Activated CD8-positive, alpha-beta T cell treated with anti-CD3 and anti-CD28 coated beads for 36 hours (primary cell): Measurements from ENCODE around the gene CYP26C1. TPM values are rescaled to one million over a fixed set of nuclear protein-coding genes. Genes with fewer than 3 reads are reported as not detected.

Source experiments
- ATAC-seq: fragments of 200-7000 bp; cut with Tn5 transposase; one replicate; pipeline ENCODE4 v1.10.0; 2021; ENCODE audit warnings: mild to moderate bottlenecking, moderate library complexity
- CTCF ChIA-PET: fragments of 350-600 bp; sonication (Branson Sonifier 250); formaldehyde crosslinking; loops from one replicate; lab custom pipeline; 2021; ENCODE audit warnings: antibody characterized with exemption; lab: Charles Lee
- POLR2A ChIA-PET: fragments of 350-600 bp; sonication (Branson Sonifier 250); formaldehyde crosslinking; loops from one replicate; lab custom pipeline; 2021; ENCODE audit warnings: antibody characterized with exemption; lab: Charles Lee
- DNase-seq: peaks from one replicate; pipeline ENCODE4 v3.0.0-alpha.2; 2020
- H3K27ac Mint-ChIP-seq: one replicate; pipeline ENCODE4 v1.8.0; 2021; ENCODE audit warnings: mild to moderate bottlenecking, mixed read lengths
- H3K27me3 Mint-ChIP-seq: one replicate; pipeline ENCODE4 v1.8.0; 2021; ENCODE audit warnings: mixed read lengths
- H3K36me3 Mint-ChIP-seq: one replicate; pipeline ENCODE4 v1.8.0; 2021; ENCODE audit warnings: low read depth, mixed read lengths
- H3K4me1 Mint-ChIP-seq: one replicate; pipeline ENCODE4 v1.8.0; 2021; ENCODE audit warnings: low read depth, mixed read lengths
- H3K4me3 Mint-ChIP-seq: one replicate; pipeline ENCODE4 v1.8.0; 2021; ENCODE audit warnings: mild to moderate bottlenecking, moderate library complexity, mixed read lengths
- H3K9me3 Mint-ChIP-seq: one replicate; pipeline ENCODE4 v1.8.0; 2021; ENCODE audit warnings: mixed read lengths
- intact Hi-C: fragments of 100-400 bp; cut with micrococcal nuclease; formaldehyde crosslinking; loops from one replicate; pipeline ENCODE4 v1.10.0; 2022
- total RNA-seq, 2 experiments: library from RNA; stranded (reverse); gene quantifications; one replicate each; pipeline ENCODE4 v1.2.3, GENCODE V29; 2021
- TF ChIP-seq, protein P1 (sequence below): fragments of 200-600 bp; IDR thresholded peaks from one replicate; pipeline ENCODE4 v1.8.0; 2022; ENCODE audit warnings: antibody characterized with exemption, mild to moderate bottlenecking

The CYP26C1 gene
- not detected for total RNA-seq

DNA sequence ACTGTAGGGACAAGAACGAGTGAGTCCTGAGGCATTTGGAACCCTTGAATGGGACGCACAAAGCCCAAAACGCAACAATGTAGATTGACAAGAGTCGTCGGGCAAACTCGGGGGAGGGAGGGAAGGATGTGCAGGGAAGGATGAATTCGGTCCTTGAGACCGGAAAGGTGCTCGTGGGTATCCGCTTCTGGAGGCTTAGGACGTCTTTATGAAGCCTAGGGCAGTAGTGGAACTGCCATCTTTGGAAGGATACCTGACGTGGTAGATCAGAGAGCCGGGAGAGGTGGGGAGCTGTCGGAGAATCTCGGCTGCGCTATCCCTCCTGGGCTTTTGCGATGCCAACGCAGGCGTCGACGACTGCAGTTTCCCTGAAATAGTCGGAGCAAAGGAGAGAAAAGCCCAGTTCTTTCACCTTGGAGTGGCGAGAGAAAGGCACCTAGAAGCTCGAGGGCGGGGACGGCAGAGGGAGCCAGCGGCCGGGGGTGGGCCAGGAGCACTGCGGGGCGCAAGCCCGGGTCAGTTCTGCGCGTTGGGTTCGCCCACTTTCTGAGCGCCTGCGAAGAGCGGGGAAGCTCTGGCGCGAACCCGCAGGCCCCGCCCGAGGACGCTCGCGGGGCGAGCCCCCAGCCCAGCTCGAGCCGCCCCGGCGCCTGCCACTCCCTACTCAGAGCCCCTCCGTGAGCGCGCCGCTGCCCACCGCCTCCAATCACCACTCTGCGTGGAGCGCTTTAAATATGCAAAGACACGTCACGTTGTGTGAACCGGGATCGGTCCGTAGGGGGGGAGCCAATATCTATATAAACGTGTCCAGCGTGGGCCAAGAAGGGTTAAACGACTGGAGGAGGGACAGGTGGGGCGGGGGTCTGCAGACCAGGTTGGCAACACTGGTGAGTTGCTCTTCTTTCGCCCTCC is at the start of gene CYP26C1:
Gene CYP26C1 (plus strand): TSS at position 824 of the 912 bp plus-strand sequence. CDS start 466 bp downstream, outside the sequence.
- no peak within 1 kb of the TSS for H3K27ac Mint-ChIP-seq

GRCh38 chr10:93015722-93016121 is 44.9 kb upstream of the CYP26C1 start:
- Mint-ChIP-seq H3K36me3 (peaks cover 2% of the 10 kb centered on the region), H3K4me3 (no peak overlapping the region), H3K27me3 (no peaks in the 10 kb centered on the region), H3K27ac (no peak overlapping the region), H3K9me3 (no peaks in the 10 kb centered on the region), H3K4me1 (no peaks in the 10 kb centered on the region)
- DNase-seq (no peak), ATAC-seq (no peak)
- CTCF ChIA-PET, result no interaction called here
- TF ChIP-seq, protein P1, sequence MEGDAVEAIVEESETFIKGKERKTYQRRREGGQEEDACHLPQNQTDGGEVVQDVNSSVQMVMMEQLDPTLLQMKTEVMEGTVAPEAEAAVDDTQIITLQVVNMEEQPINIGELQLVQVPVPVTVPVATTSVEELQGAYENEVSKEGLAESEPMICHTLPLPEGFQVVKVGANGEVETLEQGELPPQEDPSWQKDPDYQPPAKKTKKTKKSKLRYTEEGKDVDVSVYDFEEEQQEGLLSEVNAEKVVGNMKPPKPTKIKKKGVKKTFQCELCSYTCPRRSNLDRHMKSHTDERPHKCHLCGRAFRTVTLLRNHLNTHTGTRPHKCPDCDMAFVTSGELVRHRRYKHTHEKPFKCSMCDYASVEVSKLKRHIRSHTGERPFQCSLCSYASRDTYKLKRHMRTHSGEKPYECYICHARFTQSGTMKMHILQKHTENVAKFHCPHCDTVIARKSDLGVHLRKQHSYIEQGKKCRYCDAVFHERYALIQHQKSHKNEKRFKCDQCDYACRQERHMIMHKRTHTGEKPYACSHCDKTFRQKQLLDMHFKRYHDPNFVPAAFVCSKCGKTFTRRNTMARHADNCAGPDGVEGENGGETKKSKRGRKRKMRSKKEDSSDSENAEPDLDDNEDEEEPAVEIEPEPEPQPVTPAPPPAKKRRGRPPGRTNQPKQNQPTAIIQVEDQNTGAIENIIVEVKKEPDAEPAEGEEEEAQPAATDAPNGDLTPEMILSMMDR, result no peak
- POLR2A ChIA-PET, result no interaction called here
- intact Hi-C loops, result no loop called here

More for the DNA sequence above, at the start of gene CYP26C1:
- Mint-ChIP-seq H3K4me3 (no peak within 1 kb of the TSS), H3K9me3 (no peaks in the 10 kb centered on the region), H3K36me3 (peaks cover 13% of the 10 kb centered on the region), H3K27me3 (peaks cover 31% of the 10 kb centered on the region), H3K4me1 (peaks cover 18% of the 10 kb centered on the region)
- intact Hi-C loops, result no loop called here
- CTCF ChIA-PET, result no interaction called here
- ATAC-seq (no peak), DNase-seq (no peak)
- POLR2A ChIA-PET, result no interaction called here
- TF ChIP-seq, protein P1, result no peak

- no peak overlapping the region for H3K4me3 Mint-ChIP-seq
- H3K9me3 Mint-ChIP-seq, result no peaks in the 10 kb centered on the region
- CTCF ChIA-PET, result no interaction called here
- H3K27ac Mint-ChIP-seq, result no peak overlapping the region
- no peaks in the 10 kb centered on the region for H3K4me1 Mint-ChIP-seq
- no peaks in the 10 kb centered on the region for H3K27me3 Mint-ChIP-seq
- intact Hi-C loops, result no loop called here
- TF ChIP-seq, protein P1, result no peak
- DNase-seq, result no peak
- POLR2A ChIA-PET, result interaction anchor here (0.6 kb wide), 1 partner anchor 26 kb away, joined by 3 read pairs; no protein-coding TSS in a partner anchor
- no peak for ATAC-seq
- H3K36me3 Mint-ChIP-seq, result peaks cover 2% of the 10 kb centered on the region
Measured at GRCh38 chr10:93023013-93023650, 37.5 kb upstream of the CYP26C1 start.

- no peak overlapping the region for H3K4me3 Mint-ChIP-seq
- TF ChIP-seq, protein P1, result no peak
- DNase-seq (no peak), ATAC-seq (no peak)
- H3K27ac Mint-ChIP-seq, result no peak overlapping the region
- no peaks in the 10 kb centered on the region for H3K4me1 Mint-ChIP-seq
- no peaks in the 10 kb centered on the region for H3K27me3 Mint-ChIP-seq
- H3K9me3 Mint-ChIP-seq, result no peaks in the 10 kb centered on the region
- H3K36me3 Mint-ChIP-seq, result peaks cover 2% of the 10 kb centered on the region
- intact Hi-C loops, result no loop called here
- CTCF ChIA-PET, result no interaction called here
- POLR2A ChIA-PET, result no interaction called here
Measured at GRCh38 chr10:93026072-93026471, 34.5 kb upstream of the CYP26C1 start.

- TF ChIP-seq, protein P1, result no peak
- H3K9me3 Mint-ChIP-seq, result no peaks in the 10 kb centered on the region
- ATAC-seq (no peak), DNase-seq (no peak)
- H3K27me3 Mint-ChIP-seq, result no peaks in the 10 kb centered on the region
- intact Hi-C loops, result no loop called here
- H3K36me3 Mint-ChIP-seq, result peaks cover 2% of the 10 kb centered on the region
- ChIA-PET POLR2A (no interaction called here), CTCF (no interaction called here)
- no peak overlapping the region for H3K27ac Mint-ChIP-seq
- no peaks in the 10 kb centered on the region for H3K4me1 Mint-ChIP-seq
- H3K4me3 Mint-ChIP-seq, result no peak overlapping the region
Measured at GRCh38 chr10:93027508-93027907, 33.1 kb upstream of the CYP26C1 start.
